ENCODE results near the gene THADA. TPM values are rescaled to one million over a fixed set of nuclear protein-coding genes. Genes with fewer than 3 reads are reported as not detected.

Gene THADA
- polyA plus RNA-seq, 1 donor (not counting 4 experiments of a cell fraction or from before 2014, with no cell fraction given): 22.6 TPM

GRCh38 chr2:43317194-43317593 lies 278.6 kb downstream of the THADA start:
- no peaks in the 10 kb centered on the region for H3K4me1 ChIP-seq (ENCODE audit: control insufficient read depth, extremely low read depth, insufficient read depth, low read length)
- H3K9me1 ChIP-seq (ENCODE audit: control insufficient read depth, extremely low read depth, insufficient read depth, low read length): no peaks in the 10 kb centered on the region
- no peak overlapping the region for H3K9ac ChIP-seq (ENCODE audit: control insufficient read depth, extremely low read depth, insufficient read depth, low read length)
- H3K27me3 ChIP-seq (ENCODE audit: control insufficient read depth, extremely low read depth, insufficient read depth, low read length): no peaks in the 10 kb centered on the region
- dilution Hi-C loops (cut with MboI; ENCODE audit: extremely low pct_ligation_motif_present, low sequenced_read_pairs): no loop called here
- no peak overlapping the region for H3K27ac ChIP-seq (ENCODE audit: control insufficient read depth, insufficient read depth, low read length)
- H4K20me1 ChIP-seq (ENCODE audit: control insufficient read depth, extremely low read depth, insufficient read depth, low read length): no peaks in the 10 kb centered on the region
- peaks cover 0 to 2% of the 10 kb centered on the region in 2 experiments for H3K36me3 ChIP-seq (ENCODE audit: control insufficient read depth in 2 of 2, extremely low read depth in 1 of 2, insufficient read depth in 2 of 2, low read length in 2 of 2)
- no peak overlapping the region for H2AFZ ChIP-seq (ENCODE audit: control insufficient read depth, low read length)
- H3K9me3 ChIP-seq (ENCODE audit: control insufficient read depth, low read depth, low read length): no peaks in the 10 kb centered on the region
- no peak for FAIRE-seq
- no peaks in the 10 kb centered on the region for H3K79me2 ChIP-seq (ENCODE audit: control insufficient read depth, insufficient read depth, low read length)
- H3K4me2 ChIP-seq (ENCODE audit: control insufficient read depth, extremely low read depth, insufficient read depth, low read depth, low read length): no peak overlapping the region
- no peak for TF ChIP-seq EZH2 (IDR thresholded peaks at IDR 0.05; ENCODE audit: low read length)
- TF ChIP-seq CTCF (optimal IDR thresholded peaks at IDR 0.05 in 1 of 3, IDR thresholded peaks at IDR 0.05 in 1 of 3, conservative IDR thresholded peaks at IDR 0.05 in 1 of 3; ENCODE audit: extremely low read depth in 1 of 3, insufficient read depth in 2 of 3, low read length in 3 of 3): no peak
- H3K4me3 ChIP-seq (ENCODE audit: control insufficient read depth in 2 of 3, extremely low read depth in 1 of 3, insufficient read depth in 2 of 3, low read depth in 1 of 3, low read length in 3 of 3): no peak overlapping the region
- DNase-seq (ENCODE audit: low read depth, low spot score): no peak

DNA sequence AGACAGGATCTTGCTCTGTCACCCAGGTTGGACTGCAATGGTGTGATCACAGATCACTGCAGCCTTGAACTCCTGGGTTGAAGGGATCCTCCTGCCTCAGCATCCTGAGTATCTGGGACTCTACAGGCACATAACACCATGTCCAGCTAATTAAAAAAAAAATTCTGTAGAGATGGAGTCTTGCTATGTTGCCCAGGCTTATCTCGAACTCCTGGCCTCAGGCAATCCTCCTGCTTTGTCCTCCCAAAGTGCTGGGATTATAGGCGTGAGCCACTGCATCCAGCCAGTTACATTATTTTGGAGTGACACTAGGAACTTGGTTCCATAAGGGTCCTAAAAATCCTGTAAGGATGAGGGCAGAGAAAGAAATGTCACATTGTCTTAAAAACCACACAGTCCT lies 280.4 kb downstream of the THADA start:
- no peak for TF ChIP-seq EZH2 (IDR thresholded peaks at IDR 0.05; ENCODE audit: low read length)
- TF ChIP-seq CTCF (optimal IDR thresholded peaks at IDR 0.05 in 1 of 3, IDR thresholded peaks at IDR 0.05 in 1 of 3, conservative IDR thresholded peaks at IDR 0.05 in 1 of 3; ENCODE audit: extremely low read depth in 1 of 3, insufficient read depth in 2 of 3, low read length in 3 of 3): no peak
- H3K27ac ChIP-seq (ENCODE audit: control insufficient read depth, insufficient read depth, low read length): no peak overlapping the region
- H3K4me3 ChIP-seq (ENCODE audit: control insufficient read depth in 2 of 3, extremely low read depth in 1 of 3, insufficient read depth in 2 of 3, low read depth in 1 of 3, low read length in 3 of 3): no peak overlapping the region
- no peaks in the 10 kb centered on the region for H3K9me3 ChIP-seq (ENCODE audit: control insufficient read depth, low read depth, low read length)
- H3K4me1 ChIP-seq (ENCODE audit: control insufficient read depth, extremely low read depth, insufficient read depth, low read length): peaks cover 4% of the 10 kb centered on the region
- H3K36me3 ChIP-seq (ENCODE audit: control insufficient read depth in 2 of 2, extremely low read depth in 1 of 2, insufficient read depth in 2 of 2, low read length in 2 of 2): peaks cover 0 to 2% of the 10 kb centered on the region in 2 experiments
- H2AFZ ChIP-seq (ENCODE audit: control insufficient read depth, low read length): no peak overlapping the region
- DNase-seq (ENCODE audit: low read depth, low spot score) (no peak), FAIRE-seq (no peak)
- H3K27me3 ChIP-seq (ENCODE audit: control insufficient read depth, extremely low read depth, insufficient read depth, low read length): no peaks in the 10 kb centered on the region
- H3K4me2 ChIP-seq (ENCODE audit: control insufficient read depth, extremely low read depth, insufficient read depth, low read depth, low read length): no peak overlapping the region
- H3K9ac ChIP-seq (ENCODE audit: control insufficient read depth, extremely low read depth, insufficient read depth, low read length): no peak overlapping the region
- no peaks in the 10 kb centered on the region for H3K79me2 ChIP-seq (ENCODE audit: control insufficient read depth, insufficient read depth, low read length)
- H3K9me1 ChIP-seq (ENCODE audit: control insufficient read depth, extremely low read depth, insufficient read depth, low read length): no peaks in the 10 kb centered on the region
- H4K20me1 ChIP-seq (ENCODE audit: control insufficient read depth, extremely low read depth, insufficient read depth, low read length): no peaks in the 10 kb centered on the region
- dilution Hi-C loops (cut with MboI; ENCODE audit: extremely low pct_ligation_motif_present, low sequenced_read_pairs): no loop called here

Measured in keratinocyte (primary cell).